ENCODE data around the gene ZNF267.
"Not testable (repeated sequence)": the region's sequence is repeated elsewhere in the genome, so short reads cannot be mapped to it uniquely, and the experiment has no call there.

DNA sequence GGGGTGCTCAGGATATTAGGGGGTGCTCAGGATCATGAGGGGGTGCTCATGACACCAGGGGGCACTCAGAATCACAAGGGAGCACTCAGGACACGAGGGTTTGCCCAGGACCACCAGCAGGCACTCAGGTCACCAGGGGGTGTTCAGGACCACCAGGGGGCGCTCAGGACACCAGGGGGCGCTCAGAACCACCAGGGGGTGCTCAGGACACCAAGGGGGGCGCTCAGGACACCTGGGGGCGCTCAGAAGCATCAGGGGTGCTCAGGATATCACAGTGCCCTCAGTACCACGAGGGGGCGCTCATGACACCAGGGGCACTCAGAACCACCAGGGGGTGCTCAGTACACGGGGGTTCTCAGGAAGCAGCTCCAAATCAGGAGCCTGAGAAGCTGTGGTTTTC is 82.6 kb downstream of the ZNF267 start:
- TF ChIP-seq, protein P1, sequence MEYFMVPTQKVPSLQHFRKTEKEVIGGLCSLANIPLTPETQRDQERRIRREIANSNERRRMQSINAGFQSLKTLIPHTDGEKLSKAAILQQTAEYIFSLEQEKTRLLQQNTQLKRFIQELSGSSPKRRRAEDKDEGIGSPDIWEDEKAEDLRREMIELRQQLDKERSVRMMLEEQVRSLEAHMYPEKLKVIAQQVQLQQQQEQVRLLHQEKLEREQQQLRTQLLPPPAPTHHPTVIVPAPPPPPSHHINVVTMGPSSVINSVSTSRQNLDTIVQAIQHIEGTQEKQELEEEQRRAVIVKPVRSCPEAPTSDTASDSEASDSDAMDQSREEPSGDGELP (IDR thresholded peaks at IDR 0.05; ENCODE audit: borderline replicate concordance, low read depth) = not testable (repeated sequence)
- TF ChIP-seq, protein P2, sequence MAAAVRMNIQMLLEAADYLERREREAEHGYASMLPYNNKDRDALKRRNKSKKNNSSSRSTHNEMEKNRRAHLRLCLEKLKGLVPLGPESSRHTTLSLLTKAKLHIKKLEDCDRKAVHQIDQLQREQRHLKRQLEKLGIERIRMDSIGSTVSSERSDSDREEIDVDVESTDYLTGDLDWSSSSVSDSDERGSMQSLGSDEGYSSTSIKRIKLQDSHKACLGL (CRISPR knock-in tag; IDR thresholded peaks at IDR 0.05) = not testable (repeated sequence)
- not testable (repeated sequence) for TF ChIP-seq KLF6 (CRISPR knock-in tag; IDR thresholded peaks at IDR 0.05); TAF15 (IDR thresholded peaks at IDR 0.05; ENCODE audit: low read depth, low read length, poor library complexity, severe bottlenecking); ZKSCAN8 (CRISPR knock-in tag; IDR thresholded peaks at IDR 0.05; ENCODE audit: borderline replicate concordance); MXI1 (IDR thresholded peaks at IDR 0.05; ENCODE audit: borderline replicate concordance, low read depth, low read length); ZNF776 (CRISPR knock-in tag; IDR thresholded peaks at IDR 0.05); RELA (CRISPR knock-in tag; IDR thresholded peaks at IDR 0.05)
- TF ChIP-seq, protein P3, sequence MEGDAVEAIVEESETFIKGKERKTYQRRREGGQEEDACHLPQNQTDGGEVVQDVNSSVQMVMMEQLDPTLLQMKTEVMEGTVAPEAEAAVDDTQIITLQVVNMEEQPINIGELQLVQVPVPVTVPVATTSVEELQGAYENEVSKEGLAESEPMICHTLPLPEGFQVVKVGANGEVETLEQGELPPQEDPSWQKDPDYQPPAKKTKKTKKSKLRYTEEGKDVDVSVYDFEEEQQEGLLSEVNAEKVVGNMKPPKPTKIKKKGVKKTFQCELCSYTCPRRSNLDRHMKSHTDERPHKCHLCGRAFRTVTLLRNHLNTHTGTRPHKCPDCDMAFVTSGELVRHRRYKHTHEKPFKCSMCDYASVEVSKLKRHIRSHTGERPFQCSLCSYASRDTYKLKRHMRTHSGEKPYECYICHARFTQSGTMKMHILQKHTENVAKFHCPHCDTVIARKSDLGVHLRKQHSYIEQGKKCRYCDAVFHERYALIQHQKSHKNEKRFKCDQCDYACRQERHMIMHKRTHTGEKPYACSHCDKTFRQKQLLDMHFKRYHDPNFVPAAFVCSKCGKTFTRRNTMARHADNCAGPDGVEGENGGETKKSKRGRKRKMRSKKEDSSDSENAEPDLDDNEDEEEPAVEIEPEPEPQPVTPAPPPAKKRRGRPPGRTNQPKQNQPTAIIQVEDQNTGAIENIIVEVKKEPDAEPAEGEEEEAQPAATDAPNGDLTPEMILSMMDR (CRISPR knock-in tag; IDR thresholded peaks at IDR 0.05) = peak; percentile 66
